GM18519 (cell line): ENCODE measurements around the gene ABL2.

Source experiments
- ATAC-seq: cut with Tn5 transposase; IDR thresholded peaks from one replicate; pipeline ENCODE4 v1.9.1; 2021; ENCODE audit warnings: mild to moderate bottlenecking, moderate library complexity; ENCODE audit not compliant: unreplicated experiment, low FRiP score

Gene ABL2

DNA sequence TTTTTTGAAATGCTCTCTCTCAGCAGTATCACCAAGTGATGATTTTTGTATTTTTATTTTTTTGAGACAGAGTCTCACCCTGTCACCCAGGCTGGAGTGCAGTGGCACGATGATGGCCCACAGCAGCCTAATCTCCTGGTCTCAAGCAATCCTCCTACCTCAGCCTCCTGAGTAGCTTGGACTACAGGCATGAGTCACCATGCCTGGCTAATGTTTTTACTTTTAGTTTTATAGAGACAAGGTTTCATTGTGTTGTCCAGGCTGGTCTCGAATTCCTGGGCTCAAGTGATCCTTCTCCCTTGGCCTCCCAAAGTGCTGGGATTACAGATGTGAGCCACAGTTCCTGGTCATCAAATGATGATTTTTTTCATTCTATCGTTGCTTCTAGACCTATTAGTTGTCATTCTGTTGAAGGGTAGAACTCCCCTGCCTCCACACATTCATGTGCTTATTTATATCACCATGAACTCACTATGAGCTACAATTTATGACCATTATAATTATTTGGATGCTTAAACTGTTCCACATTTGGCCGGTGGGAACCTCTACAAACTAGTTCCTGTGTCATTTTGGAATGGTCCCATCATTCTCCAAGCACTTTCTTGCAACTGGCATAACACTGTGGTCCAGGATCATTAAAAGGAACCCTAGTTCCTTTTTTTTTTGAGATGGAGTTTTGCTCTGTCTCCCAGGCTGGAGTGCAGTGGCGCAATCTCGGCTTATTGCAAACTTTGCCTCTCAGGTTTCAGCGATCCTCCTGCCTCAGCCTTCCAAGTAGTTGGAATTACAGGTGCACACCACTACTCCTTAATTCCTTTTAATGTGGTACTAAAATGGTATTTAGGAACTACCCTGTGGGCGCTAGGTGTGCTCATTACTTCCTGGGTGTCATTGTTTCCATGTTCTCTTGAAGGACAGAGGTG, 167.9 kb downstream of the ABL2 start:
- no peak for ATAC-seq

DNA sequence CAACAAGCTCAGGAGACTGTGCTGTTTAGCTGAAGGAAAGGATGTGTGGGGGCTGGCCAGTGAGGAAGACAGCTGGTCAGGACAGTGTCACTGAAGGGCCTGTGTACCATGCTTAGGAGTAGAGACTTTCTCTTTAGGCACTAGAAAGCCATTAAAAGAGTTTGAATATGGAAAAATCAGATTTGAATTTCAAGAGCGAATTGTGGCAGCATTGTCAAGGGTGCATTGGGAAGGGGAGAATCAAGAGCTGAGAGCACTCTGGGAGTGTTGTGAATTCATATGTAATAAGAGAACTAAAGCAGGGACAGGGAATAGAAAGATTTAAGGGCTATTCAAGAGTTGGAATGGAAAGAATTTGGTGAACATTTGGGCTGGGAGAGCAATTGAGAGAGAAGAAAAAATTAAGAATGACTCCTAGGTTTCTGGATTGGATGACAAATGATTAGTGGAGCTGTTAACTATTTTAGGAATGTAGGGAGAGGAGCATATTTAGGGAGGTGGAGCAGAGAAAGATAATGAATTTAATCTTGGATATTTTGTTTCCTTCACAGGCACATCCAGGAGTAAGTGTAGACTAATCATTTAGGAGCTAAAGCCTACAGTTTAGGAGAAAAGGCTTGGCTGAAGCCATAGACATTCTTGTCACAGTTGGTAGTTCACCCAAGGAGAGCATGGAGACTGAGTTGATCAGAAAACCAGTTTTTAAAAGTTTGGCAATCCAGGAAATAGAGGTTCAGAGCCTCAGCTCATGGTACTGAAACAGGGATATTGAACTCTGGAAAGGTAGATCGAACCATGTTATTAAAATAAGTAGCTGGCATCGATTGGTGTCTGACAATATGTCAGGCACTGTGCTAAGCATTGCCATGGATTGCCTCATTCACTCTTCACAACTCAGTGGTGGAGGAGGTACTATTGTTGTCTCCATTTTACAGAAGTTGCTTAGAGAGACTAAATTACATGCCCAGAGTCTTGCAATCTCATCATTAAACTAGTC, 170.7 kb downstream of the ABL2 start:
- no peak for ATAC-seq

DNA sequence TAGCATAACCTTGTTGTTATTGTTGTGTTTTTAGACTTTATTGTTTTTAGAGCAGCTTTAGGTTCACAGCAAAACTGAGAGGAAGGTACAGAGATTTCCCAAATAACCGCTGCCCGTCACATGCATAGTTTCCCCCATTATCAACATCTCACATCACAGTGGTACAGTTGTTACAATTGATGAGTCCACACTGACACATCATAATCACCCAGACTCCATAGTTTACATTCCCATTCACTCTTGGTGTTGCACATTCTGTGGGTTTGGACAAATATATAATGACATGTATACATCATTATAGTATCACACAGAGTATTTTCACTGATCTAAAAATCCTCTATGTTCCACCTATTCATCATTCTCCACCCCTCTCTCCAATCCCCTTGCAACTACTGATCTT, 173.5 kb downstream of the ABL2 start:
- ATAC-seq = no peak

DNA sequence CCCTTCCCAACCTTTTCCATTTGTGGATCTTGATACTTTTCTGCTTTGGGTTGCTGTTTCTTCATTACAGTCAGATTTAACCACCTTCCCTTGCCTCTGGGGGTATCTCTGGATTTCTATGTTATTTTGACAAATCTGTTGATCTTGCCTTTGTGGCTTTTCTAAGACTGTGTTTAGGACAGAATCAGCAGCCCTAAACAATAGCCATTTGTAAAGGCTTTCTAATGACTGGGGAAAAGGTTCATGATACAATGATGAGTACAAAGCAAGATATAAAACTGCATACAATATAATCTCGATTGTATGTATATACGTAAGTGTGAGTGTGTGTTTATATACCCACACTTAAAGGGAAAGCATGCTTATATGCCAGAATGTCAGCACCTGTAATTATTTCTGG, 176.0 kb downstream of the ABL2 start:
- no peak for ATAC-seq

DNA sequence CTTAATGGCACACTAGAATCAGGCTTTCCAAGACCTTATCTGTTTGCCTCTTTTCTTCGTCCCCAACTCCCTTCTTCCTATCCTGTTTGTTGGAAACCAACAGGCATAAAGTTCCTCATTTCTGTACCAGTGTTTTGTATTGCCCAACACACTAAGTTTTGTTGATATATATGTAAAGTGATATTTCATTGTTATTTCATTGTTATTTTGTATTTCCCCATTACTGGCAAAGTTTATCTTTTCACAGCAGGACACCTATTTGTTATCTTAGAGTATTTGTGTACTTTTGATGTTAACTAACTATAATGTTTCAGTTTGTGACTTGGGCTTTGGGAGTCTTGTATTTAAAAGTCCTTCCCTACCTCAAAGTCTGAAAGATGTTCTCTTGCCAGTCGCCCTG, 176.7 kb downstream of the ABL2 start:
- ATAC-seq = no peak
